ENCODE measurements around the gene KDELR3.

The KDELR3 gene

DNA sequence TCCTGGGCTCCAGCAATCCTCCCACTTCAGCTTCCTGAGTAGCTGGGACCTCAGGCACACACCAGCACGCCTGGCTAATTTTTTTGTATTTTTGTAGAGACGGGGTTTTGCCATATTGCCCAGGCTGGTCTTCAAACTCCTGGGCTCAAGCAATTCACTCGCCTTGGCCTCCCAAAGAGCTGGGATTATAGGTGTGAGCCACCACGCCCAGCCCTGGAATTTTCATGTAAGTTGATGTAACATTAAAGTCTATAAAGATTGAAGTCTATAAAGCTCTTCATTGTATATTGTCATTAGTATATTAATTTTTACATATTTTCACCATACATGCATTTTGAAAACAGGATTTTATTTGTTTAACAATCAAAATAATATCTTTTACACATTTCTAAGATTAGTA, 50.7 kb downstream of the KDELR3 start:
- TF ChIP-seq MYC (IDR thresholded peaks at IDR 0.05; ENCODE audit: low read depth, low read length): no peak
- TF ChIP-seq POLR2A (IDR thresholded peaks at IDR 0.05; ENCODE audit: extremely low read depth, insufficient read length): no peak
- TF ChIP-seq, protein P1, sequence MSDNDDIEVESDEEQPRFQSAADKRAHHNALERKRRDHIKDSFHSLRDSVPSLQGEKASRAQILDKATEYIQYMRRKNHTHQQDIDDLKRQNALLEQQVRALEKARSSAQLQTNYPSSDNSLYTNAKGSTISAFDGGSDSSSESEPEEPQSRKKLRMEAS (IDR thresholded peaks at IDR 0.05; ENCODE audit: low read depth, low read length): no peak
- TF ChIP-seq, protein P2, sequence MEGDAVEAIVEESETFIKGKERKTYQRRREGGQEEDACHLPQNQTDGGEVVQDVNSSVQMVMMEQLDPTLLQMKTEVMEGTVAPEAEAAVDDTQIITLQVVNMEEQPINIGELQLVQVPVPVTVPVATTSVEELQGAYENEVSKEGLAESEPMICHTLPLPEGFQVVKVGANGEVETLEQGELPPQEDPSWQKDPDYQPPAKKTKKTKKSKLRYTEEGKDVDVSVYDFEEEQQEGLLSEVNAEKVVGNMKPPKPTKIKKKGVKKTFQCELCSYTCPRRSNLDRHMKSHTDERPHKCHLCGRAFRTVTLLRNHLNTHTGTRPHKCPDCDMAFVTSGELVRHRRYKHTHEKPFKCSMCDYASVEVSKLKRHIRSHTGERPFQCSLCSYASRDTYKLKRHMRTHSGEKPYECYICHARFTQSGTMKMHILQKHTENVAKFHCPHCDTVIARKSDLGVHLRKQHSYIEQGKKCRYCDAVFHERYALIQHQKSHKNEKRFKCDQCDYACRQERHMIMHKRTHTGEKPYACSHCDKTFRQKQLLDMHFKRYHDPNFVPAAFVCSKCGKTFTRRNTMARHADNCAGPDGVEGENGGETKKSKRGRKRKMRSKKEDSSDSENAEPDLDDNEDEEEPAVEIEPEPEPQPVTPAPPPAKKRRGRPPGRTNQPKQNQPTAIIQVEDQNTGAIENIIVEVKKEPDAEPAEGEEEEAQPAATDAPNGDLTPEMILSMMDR (IDR thresholded peaks at IDR 0.05; ENCODE audit: low read depth, low read length): no peak
- no peak overlapping the region for H3K4me3 ChIP-seq (ENCODE audit: low read depth, low read length)
- DNase-seq (ENCODE audit: low read depth): no peak

DNA sequence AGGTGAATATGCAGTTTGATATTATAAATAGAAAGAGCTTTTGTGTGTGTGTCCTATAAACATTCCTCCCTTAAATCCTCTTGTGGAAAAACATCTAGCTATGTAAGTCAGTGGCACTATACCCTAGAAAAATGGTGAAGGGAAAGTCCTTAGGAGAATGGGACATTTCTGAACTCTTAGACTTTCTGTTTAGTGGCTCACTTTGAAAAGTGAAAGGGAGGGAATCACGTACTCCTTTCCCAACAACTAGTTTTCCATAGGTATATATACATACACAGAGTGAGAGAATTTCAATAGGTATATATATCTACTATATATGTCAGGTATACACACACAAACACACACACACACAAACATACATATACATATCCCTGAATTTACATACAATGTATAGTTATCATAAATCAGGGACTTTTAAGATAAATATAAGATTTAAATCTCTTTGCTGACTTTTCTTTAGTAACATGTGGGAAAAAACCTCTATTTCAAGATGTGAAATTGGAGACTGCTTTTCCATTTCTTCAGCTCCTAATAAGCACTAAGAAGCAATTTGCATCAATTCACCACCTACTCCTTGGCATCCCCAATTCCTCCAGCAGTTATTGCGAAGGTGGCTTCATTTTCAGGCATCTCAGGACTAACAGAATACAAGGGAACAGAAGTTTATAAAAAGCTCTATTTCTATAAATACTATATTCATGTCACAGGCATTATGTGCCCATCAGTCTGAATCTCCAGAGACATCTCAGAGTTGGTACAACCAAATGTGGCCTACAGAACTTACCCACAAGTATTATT, 51.8 kb downstream of the KDELR3 start:
- no peak for TF ChIP-seq MYC (IDR thresholded peaks at IDR 0.05; ENCODE audit: low read depth, low read length)
- TF ChIP-seq, protein P1 (IDR thresholded peaks at IDR 0.05; ENCODE audit: low read depth, low read length): no peak
- TF ChIP-seq POLR2A (IDR thresholded peaks at IDR 0.05; ENCODE audit: extremely low read depth, insufficient read length): no peak
- TF ChIP-seq, protein P2 (IDR thresholded peaks at IDR 0.05; ENCODE audit: low read depth, low read length): no peak
- H3K4me3 ChIP-seq (ENCODE audit: low read depth, low read length): no peak overlapping the region
- DNase-seq (ENCODE audit: low read depth): no peak

DNA sequence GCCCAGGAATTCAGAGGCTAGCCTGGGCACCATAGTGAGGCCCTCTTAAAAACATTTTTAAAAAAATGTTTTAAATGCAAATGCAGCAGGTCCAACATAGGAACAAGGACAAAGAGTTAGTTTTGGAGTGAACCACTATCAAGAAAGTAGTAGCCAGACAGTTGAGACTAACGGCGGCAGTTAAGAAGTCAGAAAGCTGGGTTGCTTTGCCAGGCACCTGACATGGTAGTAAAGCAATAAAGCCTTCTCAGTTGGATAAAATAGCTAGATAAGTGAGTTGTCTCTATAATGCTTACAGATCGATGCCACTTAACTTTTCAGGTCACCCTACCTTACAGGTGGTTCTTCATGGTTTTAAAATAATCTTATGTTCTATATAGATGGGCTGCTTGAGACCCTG, 55.1 kb downstream of the KDELR3 start:
- DNase-seq (ENCODE audit: low read depth): no peak
- TF ChIP-seq, protein P2 (IDR thresholded peaks at IDR 0.05; ENCODE audit: low read depth, low read length): no peak
- no peak for TF ChIP-seq POLR2A (IDR thresholded peaks at IDR 0.05; ENCODE audit: extremely low read depth, insufficient read length)
- TF ChIP-seq, protein P1 (IDR thresholded peaks at IDR 0.05; ENCODE audit: low read depth, low read length): no peak
- no peak for TF ChIP-seq MYC (IDR thresholded peaks at IDR 0.05; ENCODE audit: low read depth, low read length)
- H3K4me3 ChIP-seq (ENCODE audit: low read depth, low read length): no peak overlapping the region

DNA sequence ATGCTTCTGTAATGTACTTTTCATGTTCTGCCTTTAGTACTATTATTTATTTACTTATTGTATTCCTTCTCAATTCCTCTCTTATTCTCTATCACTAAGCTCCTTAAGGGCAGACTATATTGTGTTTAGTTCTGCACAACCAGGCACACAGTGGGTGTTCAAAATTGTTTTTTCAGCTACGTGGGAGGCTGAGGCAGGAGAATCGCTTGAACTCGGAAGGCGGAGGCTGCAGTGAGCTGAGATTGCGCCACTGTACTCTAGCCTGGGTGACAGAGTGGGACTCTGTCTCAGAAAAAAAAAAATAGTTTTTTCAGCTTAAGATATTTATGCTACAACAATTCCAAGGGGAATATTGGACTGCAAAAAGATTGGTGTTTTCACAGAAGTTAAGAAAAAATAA, 55.6 kb downstream of the KDELR3 start:
- H3K4me3 ChIP-seq (ENCODE audit: low read depth, low read length): no peak overlapping the region
- no peak for DNase-seq (ENCODE audit: low read depth)
- no peak for TF ChIP-seq MYC (IDR thresholded peaks at IDR 0.05; ENCODE audit: low read depth, low read length)

DNA sequence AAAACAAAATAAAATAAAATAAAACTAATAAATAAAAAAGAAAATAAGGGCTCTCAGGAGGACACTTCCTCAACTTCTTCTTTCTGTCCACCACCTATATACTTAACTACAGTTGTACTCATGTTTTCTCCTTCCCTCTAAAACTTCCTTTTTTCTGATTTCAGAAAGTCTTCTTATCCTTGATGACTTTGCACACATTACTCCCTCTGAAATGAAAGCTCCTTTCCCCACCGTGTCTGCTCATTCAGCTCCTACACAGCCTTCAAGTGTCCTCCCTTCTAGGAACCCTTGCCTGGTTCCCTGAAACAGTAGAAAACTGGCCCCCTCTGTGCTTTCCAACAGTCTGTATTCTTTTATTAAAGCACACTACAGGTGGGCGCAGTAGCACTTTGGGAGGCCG, 56.5 kb downstream of the KDELR3 start:
- peak; percentile 53 for DNase-seq (ENCODE audit: low read depth)
- TF ChIP-seq, protein P1 (IDR thresholded peaks at IDR 0.05; ENCODE audit: low read depth, low read length): no peak
- TF ChIP-seq POLR2A (IDR thresholded peaks at IDR 0.05; ENCODE audit: extremely low read depth, insufficient read length): no peak
- TF ChIP-seq MYC (IDR thresholded peaks at IDR 0.05; ENCODE audit: low read depth, low read length): no peak
- TF ChIP-seq, protein P2 (IDR thresholded peaks at IDR 0.05; ENCODE audit: low read depth, low read length): no peak
- no peak overlapping the region for H3K4me3 ChIP-seq (ENCODE audit: low read depth, low read length)

DNA sequence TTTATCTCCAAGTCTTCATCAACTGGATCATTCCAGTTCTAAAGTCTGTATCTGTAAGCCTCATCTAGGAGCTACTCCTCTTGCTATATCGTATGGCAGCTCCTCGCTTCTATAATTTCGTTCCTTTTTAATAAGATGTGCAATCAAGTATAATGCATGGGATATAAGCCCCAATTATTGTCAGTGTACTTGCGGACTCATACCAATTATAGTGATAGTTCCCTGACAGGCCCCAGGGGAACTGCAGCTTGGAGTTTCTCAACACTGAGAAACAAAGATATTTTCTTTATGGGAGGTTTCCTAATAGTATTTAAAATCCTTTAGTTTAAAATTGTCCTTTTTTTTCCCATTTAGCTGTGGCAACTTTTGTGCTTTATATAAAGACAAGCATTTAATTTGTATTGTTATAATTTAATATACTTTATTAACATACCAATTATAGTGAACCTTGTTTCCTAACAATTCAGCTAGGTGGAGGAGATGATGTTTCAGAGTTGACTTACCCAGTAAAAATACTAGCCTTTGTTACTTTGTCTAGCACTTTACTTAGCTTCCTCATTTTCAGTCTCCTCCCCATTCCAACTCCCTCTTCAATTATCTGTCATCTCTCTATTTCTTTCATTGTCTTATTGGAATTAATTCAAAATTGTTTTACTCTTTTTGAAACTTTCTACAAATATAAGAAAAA, 63.5 kb downstream of the KDELR3 start:
- peak; percentile 81 for DNase-seq (ENCODE audit: low read depth)
- H3K4me3 ChIP-seq (ENCODE audit: low read depth, low read length): peak overlapping the region; percentile 61
- no peak for TF ChIP-seq MYC (IDR thresholded peaks at IDR 0.05; ENCODE audit: low read depth, low read length)
- no peak for TF ChIP-seq POLR2A (IDR thresholded peaks at IDR 0.05; ENCODE audit: extremely low read depth, insufficient read length)
- TF ChIP-seq, protein P2 (IDR thresholded peaks at IDR 0.05; ENCODE audit: low read depth, low read length): no peak
- TF ChIP-seq, protein P1 (IDR thresholded peaks at IDR 0.05; ENCODE audit: low read depth, low read length): no peak
